HG03095 (cell line): ENCODE results near the gene TMEM134.

Experiments used
- ATAC-seq: cut with Tn5 transposase; IDR thresholded peaks from one replicate; pipeline ENCODE4 v1.9.1; 2021; ENCODE audit warnings: moderate library complexity; ENCODE audit not compliant: unreplicated experiment

TMEM134 gene

GRCh38 chr11:67500831-67501715 is 32.0 kb upstream of the TMEM134 start:
- no peak for ATAC-seq

GRCh38 chr11:67500484-67500821 is 31.4 kb upstream of the TMEM134 start:
- no peak for ATAC-seq

- no peak for ATAC-seq
These were observed 30.9 kb upstream of the TMEM134 start for GRCh38 chr11:67499808-67500483.

- no peak for ATAC-seq
These were observed 29.5 kb upstream of the TMEM134 start for GRCh38 chr11:67498544-67498972.

- no peak for ATAC-seq
These were observed 28.7 kb upstream of the TMEM134 start for GRCh38 chr11:67497656-67498291.

GRCh38 chr11:67496113-67496512 is 27.1 kb upstream of the TMEM134 start:
- ATAC-seq, result no peak

- no peak for ATAC-seq
These were observed 26.4 kb upstream of the TMEM134 start for GRCh38 chr11:67495234-67496005.

GRCh38 chr11:67494371-67495233 is 25.6 kb upstream of the TMEM134 start:
- ATAC-seq, result no peak

- ATAC-seq, result no peak
These were observed 24.7 kb upstream of the TMEM134 start for GRCh38 chr11:67493548-67494370.

- ATAC-seq, result no peak
These were observed 23.9 kb upstream of the TMEM134 start for GRCh38 chr11:67492801-67493547.

- ATAC-seq, result no peak
These were observed 23.1 kb upstream of the TMEM134 start for GRCh38 chr11:67492069-67492727.

GRCh38 chr11:67491276-67492068 is 22.4 kb upstream of the TMEM134 start:
- ATAC-seq, result no peak

GRCh38 chr11:67490727-67491065 is 21.6 kb upstream of the TMEM134 start:
- ATAC-seq, result no peak

GRCh38 chr11:67489885-67490726 is 21.1 kb upstream of the TMEM134 start:
- no peak for ATAC-seq

- no peak for ATAC-seq
These were observed 20.3 kb upstream of the TMEM134 start for GRCh38 chr11:67489203-67489884.
